K562 (cell line): ENCODE data around the gene PTPN1. TPM values are rescaled to one million over a fixed set of nuclear protein-coding genes. Genes with fewer than 3 reads are reported as not detected.

Experiments
- ARID3A ChIP-seq: IDR thresholded peaks from 2 replicates; pipeline ENCODE4 v1.6.1; 2012; ENCODE audit warnings: low read depth, low read length, improper control_type of control experiment, borderline replicate concordance
- CTBP1 ChIP-seq: fragments of 450-650 bp; IDR thresholded peaks from 2 replicates; pipeline ENCODE4 v1.6.1; 2016; ENCODE audit warnings: borderline replicate concordance
- ELF1 ChIP-seq: fragments of 200-800 bp; sonication (Bioruptor generic); IDR thresholded peaks from 2 replicates; pipeline ENCODE4 v1.6.1; 2016; ENCODE audit warnings: missing genetic modification characterization, missing compliant biosample characterization
- EP400 ChIP-seq: fragments of 450-650 bp; IDR thresholded peaks from 2 replicates; pipeline ENCODE4 v1.6.1; 2017; ENCODE audit warnings: antibody characterized with exemption, mild to moderate bottlenecking, moderate library complexity
- FOXJ2 ChIP-seq: fragments of 200-800 bp; sonication (Bioruptor generic); IDR thresholded peaks from 2 replicates; pipeline ENCODE4 v1.6.1; 2016; ENCODE audit warnings: missing genetic modification characterization, missing compliant biosample characterization
- IFI16 ChIP-seq: fragments of 250-450 bp; sonication (Bioruptor Pico); IDR thresholded peaks from 2 replicates; pipeline ENCODE4 v2.1.2; 2022; ENCODE audit warnings: mild to moderate bottlenecking, inconsistent platforms
- NFRKB ChIP-seq: fragments of 450-650 bp; IDR thresholded peaks from 2 replicates; pipeline ENCODE4 v1.6.1; 2016; ENCODE audit warnings: low read depth
- PBX2 ChIP-seq, 2 experiments: IDR thresholded peaks in 1 of 2; conservative IDR thresholded peaks in 1 of 2; 2 replicates each; pipeline ENCODE4 v1.6.1; 2016; ENCODE audit warnings: low read depth in 2 of 2, mild to moderate bottlenecking in 1 of 2, missing compliant biosample characterization in 1 of 2, missing genetic modification characterization in 1 of 2, moderate library complexity in 1 of 2
- PCBP1 ChIP-seq: fragments of 200-400 bp; formaldehyde crosslinking; IDR thresholded peaks from 2 replicates; pipeline ENCODE4 v1.6.1; 2018; ENCODE audit warnings: mild to moderate bottlenecking, low read depth, low read length; ENCODE audit not compliant: poor library complexity, severe bottlenecking
- POLR2AphosphoS5 ChIP-seq: IDR thresholded peaks from 2 replicates; pipeline ENCODE4 v1.6.1; 2011; ENCODE audit warnings: mild to moderate bottlenecking, low read depth, low read length, moderate library complexity; ENCODE audit not compliant: control insufficient read depth, insufficient read depth
- PRDM10 ChIP-seq: fragments of 450-650 bp; IDR thresholded peaks from 2 replicates; pipeline ENCODE4 v1.6.1; 2018; ENCODE audit not compliant: partially characterized antibody
- ZFP1 ChIP-seq: fragments of 450-650 bp; formaldehyde crosslinking; IDR thresholded peaks from 2 replicates; pipeline ENCODE4 v1.4.0; 2020; ENCODE audit warnings: mild to moderate bottlenecking, mixed read lengths
- ZFX ChIP-seq: sonication (generic); formaldehyde crosslinking; IDR thresholded peaks from 2 replicates; pipeline ENCODE4 v1.8.0; 2022; ENCODE audit warnings: mild to moderate bottlenecking, missing genetic modification reagents, moderate library complexity
- ZNF75A ChIP-seq: fragments of 450-650 bp; formaldehyde crosslinking; IDR thresholded peaks from 2 replicates; pipeline ENCODE4 v1.4.0; 2020; ENCODE audit warnings: mild to moderate bottlenecking
- polyA plus RNA-seq, 8 experiments: library from polyadenylated mRNA; depleted of rRNA in 4 of 8; stranded (reverse) in 5 of 8; unstranded in 3 of 8; fragments of >200 nt; fragmentation: Nextera tagmentation in 2 of 8; fragmentation: Illumina TruSeq in 1 of 8; extraction: Ambion mirVana in 2 of 8; extraction: Trizol in 1 of 8; gene quantifications; 2 replicates each; pipeline versions ENCODE4 v1.2.1 to v1.2.3, GENCODE V29; 2011 to 2014; ENCODE audit warnings: inconsistent platforms in 1 of 8, missing spikeins in 1 of 8
- total RNA-seq, 7 experiments: library from RNA; depleted of rRNA in 6 of 7; stranded (reverse); fragments of >200 nt in 6 of 7; fragmentation: Illumina TruSeq in 2 of 7; extraction: Trizol in 2 of 7; gene quantifications; 2 replicates each; pipeline versions ENCODE4 v1.2.1 to v1.2.3, GENCODE V29; 2011 to 2021; ENCODE audit warnings: low replicate concordance in 1 of 7
- TF ChIP-seq, protein P1 (sequence below): fragments of 250-450 bp; sonication (Bioruptor Pico); IDR thresholded peaks from 2 replicates; pipeline ENCODE4 v1.5.0; 2021; ENCODE audit warnings: mild to moderate bottlenecking, borderline replicate concordance

The PTPN1 gene
- total and polyA plus RNA-seq, 9 of the 15 experiments (the other 6 are each of a cell fraction or from before 2014, with no cell fraction given): 11.0 to 85.3 (median 54.0) TPM

GRCh38 chr20:50513169-50514034 is 3.2 kb downstream of the PTPN1 start (continued):
- TF ChIP-seq POLR2AphosphoS5 (no peak), ARID3A (peak; percentile 12; the same call in 1 of the 2 replicates), EP400 (0 out of 2 replicates have a peak, but pooled peaks have one; percentile 6), PBX2 (CRISPR knock-in tag; IDR thresholded peaks at IDR 0.05; ENCODE audit: low read depth) (no peak), PBX2 (tag; conservative IDR thresholded peaks at IDR 0.05; ENCODE audit: low read depth) (peak; percentile 63; the same call in 1 of the 2 replicates), ZFP1 (CRISPR knock-in tag) (no peak), PCBP1 (no peak), IFI16 (CRISPR knock-in tag) (no peak), PRDM10 (peak; percentile 6), ELF1 (0 out of 2 replicates have a peak, but pooled peaks have one; percentile 16), FOXJ2 (tag) (no peak), ZNF75A (CRISPR knock-in tag) (no peak), CTBP1 (no peak), NFRKB (no peak), ZFX (CRISPR knock-in tag) (peak; percentile 49; the same call in 1 of the 2 replicates)
- TF ChIP-seq, protein P1, sequence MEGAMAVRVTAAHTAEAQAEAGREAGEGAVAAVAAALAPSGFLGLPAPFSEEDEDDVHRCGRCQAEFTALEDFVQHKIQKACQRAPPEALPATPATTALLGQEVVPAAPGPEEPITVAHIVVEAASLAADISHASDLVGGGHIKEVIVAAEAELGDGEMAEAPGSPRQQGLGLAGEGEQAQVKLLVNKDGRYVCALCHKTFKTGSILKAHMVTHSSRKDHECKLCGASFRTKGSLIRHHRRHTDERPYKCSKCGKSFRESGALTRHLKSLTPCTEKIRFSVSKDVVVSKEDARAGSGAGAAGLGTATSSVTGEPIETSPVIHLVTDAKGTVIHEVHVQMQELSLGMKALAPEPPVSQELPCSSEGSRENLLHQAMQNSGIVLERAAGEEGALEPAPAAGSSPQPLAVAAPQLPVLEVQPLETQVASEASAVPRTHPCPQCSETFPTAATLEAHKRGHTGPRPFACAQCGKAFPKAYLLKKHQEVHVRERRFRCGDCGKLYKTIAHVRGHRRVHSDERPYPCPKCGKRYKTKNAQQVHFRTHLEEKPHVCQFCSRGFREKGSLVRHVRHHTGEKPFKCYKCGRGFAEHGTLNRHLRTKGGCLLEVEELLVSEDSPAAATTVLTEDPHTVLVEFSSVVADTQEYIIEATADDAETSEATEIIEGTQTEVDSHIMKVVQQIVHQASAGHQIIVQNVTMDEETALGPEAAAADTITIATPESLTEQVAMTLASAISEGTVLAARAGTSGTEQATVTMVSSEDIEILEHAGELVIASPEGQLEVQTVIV (CRISPR knock-in tag): no peak
